Keratinocyte (primary cell): ENCODE data around the gene TRIM47. TPM values are rescaled to one million over a fixed set of nuclear protein-coding genes. Genes with fewer than 3 reads are reported as not detected.
"Not testable (repeated sequence)": the region's sequence is repeated elsewhere in the genome, so short reads cannot be mapped to it uniquely, and the experiment has no call there.

Source experiments
- DNase-seq: peaks from one replicate; pipeline ENCODE4 v3.0.0-alpha.2; 2011; ENCODE audit warnings: low read depth, missing footprints, low spot score
- FAIRE-seq: peaks from 2 replicates; lab custom pipeline; 2011; peaks lifted over from hg19 to GRCh38; lab: Jason Lieb, UNC
- H2AFZ ChIP-seq: 2 replicates; pipeline ENCODE4 v1.6.0; 2012; ENCODE audit warnings: low read length, control low read depth, inconsistent platforms; ENCODE audit not compliant: control insufficient read depth
- H3K27ac ChIP-seq: 2 replicates; pipeline ENCODE4 v1.5.1; 2011; ENCODE audit warnings: low read length; ENCODE audit not compliant: control insufficient read depth, insufficient read depth
- H3K27me3 ChIP-seq: 3 replicates; pipeline ENCODE4 v1.6.0; 2011; ENCODE audit warnings: low read length; ENCODE audit not compliant: control insufficient read depth, insufficient read depth; ENCODE audit errors: extremely low read depth
- H3K36me3 ChIP-seq, 2 experiments: 2 replicates in 1 of 2; 3 replicates in 1 of 2; pipeline ENCODE4 v1.5.1; 2011; ENCODE audit warnings: low read length in 2 of 2, mild to moderate bottlenecking in 1 of 2; ENCODE audit not compliant: control insufficient read depth in 2 of 2, insufficient read depth in 2 of 2; ENCODE audit errors: extremely low read depth in 1 of 2
- H3K4me1 ChIP-seq: 3 replicates; pipeline ENCODE4 v1.5.1; 2011; ENCODE audit warnings: low read length; ENCODE audit not compliant: control insufficient read depth, insufficient read depth; ENCODE audit errors: extremely low read depth
- H3K4me2 ChIP-seq: 3 replicates; pipeline ENCODE4 v1.6.0; 2011; ENCODE audit warnings: low read depth, low read length; ENCODE audit not compliant: control insufficient read depth, insufficient read depth; ENCODE audit errors: extremely low read depth
- H3K4me3 ChIP-seq, 3 experiments: fragments of 200-600 bp in 1 of 3; sonication (generic) in 1 of 3; 2 replicates in 2 of 3; 3 replicates in 1 of 3; pipeline ENCODE4 v1.5.1; 2011 to 2016; ENCODE audit warnings: low read length in 3 of 3, mild to moderate bottlenecking in 3 of 3, control low read depth in 2 of 3, inconsistent platforms in 1 of 3, low read depth in 1 of 3, mixed read lengths in 1 of 3, mixed run types in 1 of 3, moderate library complexity in 1 of 3; ENCODE audit not compliant: control insufficient read depth in 2 of 3, insufficient read depth in 2 of 3; ENCODE audit errors: extremely low read depth in 1 of 3
- H3K79me2 ChIP-seq: 2 replicates; pipeline ENCODE4 v1.6.0; 2012; ENCODE audit warnings: low read length; ENCODE audit not compliant: control insufficient read depth, insufficient read depth
- H3K9ac ChIP-seq: 3 replicates; pipeline ENCODE4 v1.6.0; 2011; ENCODE audit warnings: low read length; ENCODE audit not compliant: control insufficient read depth, insufficient read depth; ENCODE audit errors: extremely low read depth
- H3K9me1 ChIP-seq: 3 replicates; pipeline ENCODE4 v1.6.0; 2011; ENCODE audit warnings: low read length; ENCODE audit not compliant: control insufficient read depth, insufficient read depth; ENCODE audit errors: extremely low read depth
- H3K9me3 ChIP-seq: 2 replicates; pipeline ENCODE4 v1.5.1; 2012; ENCODE audit warnings: low read depth, low read length; ENCODE audit not compliant: control insufficient read depth
- H4K20me1 ChIP-seq: 3 replicates; pipeline ENCODE4 v1.6.0; 2011; ENCODE audit warnings: low read length; ENCODE audit not compliant: control insufficient read depth, insufficient read depth; ENCODE audit errors: extremely low read depth
- EZH2 ChIP-seq: IDR thresholded peaks from one replicate; pipeline ENCODE4 v1.6.1; 2012; ENCODE audit warnings: inconsistent platforms, mild to moderate bottlenecking, low read length, moderate library complexity
- dilution Hi-C: fragments of 300-500 bp; cut with MboI; formaldehyde crosslinking; loops from one replicate; pipeline ENCODE4 v1.7.0; 2020; ENCODE audit warnings: low sequenced_read_pairs; ENCODE audit not compliant: extremely low pct_ligation_motif_present
- polyA plus RNA-seq, 5 experiments: library from polyadenylated mRNA; depleted of rRNA in 3 of 5; stranded (reverse) in 3 of 5; stranded (forward) in 1 of 5; unstranded in 1 of 5; fragments of >200 nt; gene quantifications; 1 replicate in 1 of 5; 2 replicates in 3 of 5; 3 replicates in 1 of 5; pipeline versions ENCODE4 v1.2.1 to v1.2.3, GENCODE V29; 2011 to 2012; ENCODE audit warnings: missing spikeins in 2 of 5, low read depth in 1 of 5, low replicate concordance in 1 of 5
- TF ChIP-seq, protein P1 (sequence below), 3 experiments: IDR thresholded peaks in 1 of 3; conservative IDR thresholded peaks in 1 of 3; optimal IDR thresholded peaks in 1 of 3; 2 replicates in 2 of 3; 3 replicates in 1 of 3; pipeline versions ENCODE3 to v1.5.1; 2011; ENCODE audit warnings: low read length in 3 of 3, mild to moderate bottlenecking in 3 of 3, moderate library complexity in 2 of 3, control low read depth in 1 of 3, inconsistent platforms in 1 of 3; ENCODE audit not compliant: insufficient read depth in 2 of 3; ENCODE audit errors: extremely low read depth in 1 of 3

The TRIM47 gene
- polyA plus RNA-seq, 1 donor (not counting 4 experiments of a cell fraction or from before 2014, with no cell fraction given), result 9.4 TPM

DNA sequence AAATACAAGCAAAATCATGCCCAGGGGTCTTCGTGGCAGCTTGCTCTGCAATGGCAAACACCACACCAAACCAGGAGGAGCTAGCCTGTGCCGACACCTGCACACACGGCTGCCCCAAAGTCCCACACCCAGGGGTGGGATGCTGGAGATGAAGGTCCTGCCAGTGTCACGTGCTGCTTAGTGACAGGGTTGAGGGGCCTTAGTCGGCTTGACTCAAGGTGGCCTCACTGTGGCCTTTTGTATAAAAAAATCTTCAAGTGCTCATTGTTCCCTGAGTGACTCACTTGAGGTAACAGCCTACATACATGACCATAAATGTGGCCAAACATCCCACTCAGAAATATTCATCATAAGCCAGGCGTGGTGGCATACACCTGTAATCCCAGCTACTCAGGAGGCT is 11.1 kb upstream of the TRIM47 start:
- H3K9me1 ChIP-seq, result no peaks in the 10 kb centered on the region
- no peak overlapping the region for H3K9ac ChIP-seq
- dilution Hi-C loops, result no loop called here
- no peak for TF ChIP-seq EZH2
- TF ChIP-seq, protein P1, sequence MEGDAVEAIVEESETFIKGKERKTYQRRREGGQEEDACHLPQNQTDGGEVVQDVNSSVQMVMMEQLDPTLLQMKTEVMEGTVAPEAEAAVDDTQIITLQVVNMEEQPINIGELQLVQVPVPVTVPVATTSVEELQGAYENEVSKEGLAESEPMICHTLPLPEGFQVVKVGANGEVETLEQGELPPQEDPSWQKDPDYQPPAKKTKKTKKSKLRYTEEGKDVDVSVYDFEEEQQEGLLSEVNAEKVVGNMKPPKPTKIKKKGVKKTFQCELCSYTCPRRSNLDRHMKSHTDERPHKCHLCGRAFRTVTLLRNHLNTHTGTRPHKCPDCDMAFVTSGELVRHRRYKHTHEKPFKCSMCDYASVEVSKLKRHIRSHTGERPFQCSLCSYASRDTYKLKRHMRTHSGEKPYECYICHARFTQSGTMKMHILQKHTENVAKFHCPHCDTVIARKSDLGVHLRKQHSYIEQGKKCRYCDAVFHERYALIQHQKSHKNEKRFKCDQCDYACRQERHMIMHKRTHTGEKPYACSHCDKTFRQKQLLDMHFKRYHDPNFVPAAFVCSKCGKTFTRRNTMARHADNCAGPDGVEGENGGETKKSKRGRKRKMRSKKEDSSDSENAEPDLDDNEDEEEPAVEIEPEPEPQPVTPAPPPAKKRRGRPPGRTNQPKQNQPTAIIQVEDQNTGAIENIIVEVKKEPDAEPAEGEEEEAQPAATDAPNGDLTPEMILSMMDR (optimal IDR thresholded peaks at IDR 0.05 in 1 of 3, IDR thresholded peaks at IDR 0.05 in 1 of 3, conservative IDR thresholded peaks at IDR 0.05 in 1 of 3; ENCODE audit: extremely low read depth in 1 of 3, insufficient read depth in 2 of 3, low read length in 3 of 3), result no peak
- no peak overlapping the region for H3K4me3 ChIP-seq
- no peak overlapping the region for H2AFZ ChIP-seq
- H3K4me2 ChIP-seq, result no peak overlapping the region
- FAIRE-seq (no peak), DNase-seq (no peak)
- H3K27me3 ChIP-seq, result no peaks in the 10 kb centered on the region
- H3K79me2 ChIP-seq, result no peaks in the 10 kb centered on the region
- H3K9me3 ChIP-seq, result no peaks in the 10 kb centered on the region
- no peaks in the 10 kb centered on the region for H3K4me1 ChIP-seq
- no peak overlapping the region for H3K27ac ChIP-seq
- H4K20me1 ChIP-seq, result no peaks in the 10 kb centered on the region
- peaks cover 6 to 7% of the 10 kb centered on the region in 2 experiments for H3K36me3 ChIP-seq

DNA sequence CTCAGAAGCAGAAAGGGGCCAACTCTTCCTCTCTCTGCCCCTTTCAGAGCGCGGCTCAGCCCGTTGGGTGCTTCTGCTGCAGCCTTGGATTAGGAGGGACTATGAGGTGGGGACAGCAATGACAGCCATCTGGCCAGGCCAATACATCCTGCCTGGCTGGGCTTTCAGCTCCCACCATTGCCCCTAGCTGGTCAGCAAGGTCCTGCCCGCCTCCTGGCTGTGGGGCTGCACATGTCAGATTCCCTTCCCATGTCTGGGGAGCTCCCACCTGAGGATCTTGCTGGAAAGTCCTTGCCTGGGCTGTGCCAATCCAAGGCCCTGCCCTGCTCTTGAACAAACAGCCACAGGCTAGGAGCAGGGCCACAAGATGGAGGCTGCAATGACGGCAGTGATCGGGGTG is 10.1 kb upstream of the TRIM47 start:
- Histone ChIP-seq H3K9me3 (no peaks in the 10 kb centered on the region), H3K27ac (no peak overlapping the region)
- dilution Hi-C loops, result no loop called here

DNA sequence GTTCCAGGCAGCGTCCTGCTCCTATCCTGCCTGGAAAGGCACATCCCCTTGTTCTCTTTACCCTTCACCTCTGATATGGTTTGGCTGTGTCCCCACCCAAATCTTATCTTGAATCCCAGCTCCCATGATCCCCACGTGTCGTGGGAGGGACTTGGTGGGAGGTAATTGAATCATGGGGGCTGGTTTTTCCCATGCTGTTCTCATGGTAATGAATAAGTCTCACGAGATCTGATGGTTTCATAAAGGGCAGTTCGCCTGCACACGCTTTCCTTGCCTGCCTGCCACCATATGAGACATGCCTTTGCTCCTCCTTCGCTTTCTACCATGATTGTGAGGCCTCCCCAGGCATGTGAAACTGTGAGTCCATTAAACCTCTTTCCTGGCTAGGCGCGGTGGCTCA is 7.5 kb upstream of the TRIM47 start:
- H3K4me3 ChIP-seq, DNase-seq, H3K4me2 ChIP-seq, H3K27me3 ChIP-seq, H3K27ac ChIP-seq, FAIRE-seq, H4K20me1 ChIP-seq, H2AFZ ChIP-seq, H3K36me3 ChIP-seq, dilution Hi-C loops, H3K9me1 ChIP-seq, H3K79me2 ChIP-seq, H3K9ac ChIP-seq, H3K9me3 ChIP-seq, H3K4me1 ChIP-seq: not testable (repeated sequence)

More for the DNA sequence above, 10.1 kb upstream of the TRIM47 start:
- Histone ChIP-seq H2AFZ (no peak overlapping the region), H3K4me3 (no peak overlapping the region), H3K9me1 (no peaks in the 10 kb centered on the region), H4K20me1 (no peaks in the 10 kb centered on the region), H3K4me1 (no peaks in the 10 kb centered on the region), H3K79me2 (no peaks in the 10 kb centered on the region), H3K36me3 (peaks cover 6 to 7% of the 10 kb centered on the region in 2 experiments), H3K27me3 (no peaks in the 10 kb centered on the region), H3K9ac (no peak overlapping the region), H3K4me2 (no peak overlapping the region)
- DNase-seq, result no peak
- TF ChIP-seq, protein P1 (optimal IDR thresholded peaks at IDR 0.05 in 1 of 3, IDR thresholded peaks at IDR 0.05 in 1 of 3, conservative IDR thresholded peaks at IDR 0.05 in 1 of 3; ENCODE audit: extremely low read depth in 1 of 3, insufficient read depth in 2 of 3, low read length in 3 of 3), result no peak
- no peak for TF ChIP-seq EZH2
- FAIRE-seq, result no peak
